ENCODE measurements around the gene TBCEL. TPM values are rescaled to one million over a fixed set of nuclear protein-coding genes. Genes with fewer than 3 reads are reported as not detected.
A peak's percentile ranks its signal among the peaks of the same experiment; 100 is the strongest.

Gene TBCEL
- total RNA-seq, 1 donor from 2014 or later, result 13.9 TPM

- H3K4me3 ChIP-seq (ENCODE audit: low read depth, low read length), result no peak overlapping the region
- TF ChIP-seq CTCF (IDR thresholded peaks at IDR 0.05; ENCODE audit: insufficient read depth, low read length, poor library complexity, severe bottlenecking), result no peak
- no peaks in the 10 kb centered on the region for H3K36me3 ChIP-seq (ENCODE audit: control insufficient read depth, insufficient read depth, low read length)
- H3K27me3 ChIP-seq (ENCODE audit: control insufficient read depth, insufficient read depth, low read length), result no peaks in the 10 kb centered on the region
- no peak for DNase-seq (ENCODE audit: low read depth)
Observed at GRCh38 chr11:121058941-121059340, 35.0 kb downstream of the TBCEL start.

DNA sequence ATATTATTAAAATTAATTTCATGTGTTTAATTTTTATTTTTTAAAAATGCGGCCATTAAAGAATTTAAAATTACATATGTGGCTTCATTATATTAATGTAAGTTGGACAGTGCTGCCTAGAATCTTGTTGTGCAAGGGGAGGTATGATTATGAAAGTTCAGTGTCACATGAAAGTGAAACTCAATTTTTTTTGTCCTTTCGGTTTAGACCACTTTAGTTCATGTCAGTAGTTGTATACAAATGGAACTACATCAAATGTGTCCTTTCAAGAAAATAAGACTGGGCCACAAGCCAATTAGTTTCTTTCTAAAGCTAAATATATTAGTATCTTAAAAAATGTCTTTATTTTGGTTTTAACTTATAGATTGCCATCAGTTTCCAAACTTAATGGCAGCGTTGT is 35.7 kb downstream of the TBCEL start:
- Histone ChIP-seq H3K4me3 (ENCODE audit: low read depth, low read length) (no peak overlapping the region), H3K36me3 (ENCODE audit: control insufficient read depth, insufficient read depth, low read length) (no peaks in the 10 kb centered on the region), H3K27me3 (ENCODE audit: control insufficient read depth, insufficient read depth, low read length) (no peaks in the 10 kb centered on the region)
- no peak for TF ChIP-seq CTCF (IDR thresholded peaks at IDR 0.05; ENCODE audit: insufficient read depth, low read length, poor library complexity, severe bottlenecking)
- DNase-seq (ENCODE audit: low read depth), result no peak

DNA sequence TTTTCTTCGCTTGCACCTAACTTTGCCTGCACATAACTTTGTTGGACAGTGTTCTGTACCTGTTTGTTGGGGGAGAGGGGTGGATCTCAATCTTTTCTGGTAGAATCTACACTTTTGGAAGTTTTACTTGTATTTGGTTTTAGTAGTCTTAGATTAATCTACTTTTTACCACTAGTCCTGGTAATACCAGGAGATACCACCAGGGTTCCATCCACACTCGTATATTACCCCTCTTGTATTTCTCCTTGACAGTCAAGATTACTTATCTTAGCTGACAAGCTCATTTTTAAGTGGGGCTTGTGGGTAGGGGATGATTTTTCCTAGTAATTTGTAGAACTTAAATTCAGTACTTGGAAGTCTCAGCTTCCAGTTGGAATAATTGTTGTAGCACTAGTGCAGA is 39.8 kb downstream of the TBCEL start:
- TF ChIP-seq CTCF (IDR thresholded peaks at IDR 0.05; ENCODE audit: insufficient read depth, low read length, poor library complexity, severe bottlenecking), result peak; percentile 25
- no peak overlapping the region for H3K4me3 ChIP-seq (ENCODE audit: low read depth, low read length)
- DNase-seq (ENCODE audit: low read depth), result no peak
- no peaks in the 10 kb centered on the region for H3K36me3 ChIP-seq (ENCODE audit: control insufficient read depth, insufficient read depth, low read length)
- H3K27me3 ChIP-seq (ENCODE audit: control insufficient read depth, insufficient read depth, low read length), result no peaks in the 10 kb centered on the region

- no peak for TF ChIP-seq CTCF (IDR thresholded peaks at IDR 0.05; ENCODE audit: insufficient read depth, low read length, poor library complexity, severe bottlenecking)
- DNase-seq (ENCODE audit: low read depth), result no peak
- Histone ChIP-seq H3K36me3 (ENCODE audit: control insufficient read depth, insufficient read depth, low read length) (no peaks in the 10 kb centered on the region), H3K27me3 (ENCODE audit: control insufficient read depth, insufficient read depth, low read length) (no peaks in the 10 kb centered on the region), H3K4me3 (ENCODE audit: low read depth, low read length) (no peak overlapping the region)
Observed at GRCh38 chr11:121066623-121067022, 42.7 kb downstream of the TBCEL start.

DNA sequence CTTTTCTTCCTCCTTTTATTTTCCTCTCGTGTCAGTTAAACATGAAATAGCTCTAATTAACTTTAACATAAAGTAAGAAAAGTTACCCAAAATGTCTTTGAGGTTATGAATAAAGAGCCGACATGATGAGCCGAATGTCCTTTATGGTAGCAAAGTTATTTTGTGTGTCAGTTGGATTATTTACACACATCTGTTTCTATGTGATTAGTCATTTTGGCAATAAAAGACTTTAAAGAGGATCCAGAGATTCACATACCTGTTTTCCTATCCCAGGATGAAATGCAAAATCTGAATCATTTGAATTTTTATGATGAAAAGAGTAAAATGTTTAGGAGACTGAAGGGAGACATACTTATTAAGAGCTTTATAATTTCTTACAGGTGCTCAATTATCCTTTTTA is 43.1 kb downstream of the TBCEL start:
- no peaks in the 10 kb centered on the region for H3K36me3 ChIP-seq (ENCODE audit: control insufficient read depth, insufficient read depth, low read length)
- no peak overlapping the region for H3K4me3 ChIP-seq (ENCODE audit: low read depth, low read length)
- DNase-seq (ENCODE audit: low read depth), result no peak
- no peaks in the 10 kb centered on the region for H3K27me3 ChIP-seq (ENCODE audit: control insufficient read depth, insufficient read depth, low read length)
- no peak for TF ChIP-seq CTCF (IDR thresholded peaks at IDR 0.05; ENCODE audit: insufficient read depth, low read length, poor library complexity, severe bottlenecking)

DNA sequence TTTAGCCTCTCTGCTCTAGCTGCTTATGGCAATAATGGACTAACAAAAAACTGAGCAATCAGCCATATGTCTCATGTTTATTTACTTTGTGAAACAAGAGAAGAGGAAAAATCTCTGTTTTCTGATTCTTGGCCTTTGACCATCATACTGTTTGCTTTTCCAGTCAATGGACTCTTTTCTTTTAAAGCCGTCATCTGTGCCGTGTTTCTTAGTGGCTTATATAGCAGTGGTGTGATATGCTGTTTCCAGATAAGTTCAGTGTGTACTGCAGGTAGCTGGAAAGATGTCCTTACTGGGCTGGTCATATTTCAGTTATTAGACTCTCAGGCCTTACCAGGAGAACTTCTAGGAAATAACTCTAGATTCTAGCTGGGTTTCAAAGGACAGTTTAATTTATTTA is 43.6 kb downstream of the TBCEL start:
- H3K36me3 ChIP-seq (ENCODE audit: control insufficient read depth, insufficient read depth, low read length), result no peaks in the 10 kb centered on the region
- H3K4me3 ChIP-seq (ENCODE audit: low read depth, low read length), result no peak overlapping the region
- no peak for DNase-seq (ENCODE audit: low read depth)
- no peak for TF ChIP-seq CTCF (IDR thresholded peaks at IDR 0.05; ENCODE audit: insufficient read depth, low read length, poor library complexity, severe bottlenecking)
- no peaks in the 10 kb centered on the region for H3K27me3 ChIP-seq (ENCODE audit: control insufficient read depth, insufficient read depth, low read length)
